ENCODE results near the gene UPK1B.

UPK1B gene

GRCh38 chr3:119191800-119192199, 18.4 kb downstream of the UPK1B start:
- no peak overlapping the region for H3K27ac Mint-ChIP-seq
- H3K4me1 Mint-ChIP-seq (ENCODE audit: low read depth): no peaks in the 10 kb centered on the region
- H3K4me3 Mint-ChIP-seq: no peak overlapping the region
- no peaks in the 10 kb centered on the region for H3K36me3 Mint-ChIP-seq (ENCODE audit: low read depth)
- H3K27me3 Mint-ChIP-seq (ENCODE audit: low read depth): peaks cover 5% of the 10 kb centered on the region
- H3K9me3 Mint-ChIP-seq: no peaks in the 10 kb centered on the region
- DNase-seq (ENCODE audit: low spot score): no peak

GRCh38 chr3:119194237-119195150, 21.1 kb downstream of the UPK1B start:
- H3K4me1 Mint-ChIP-seq (ENCODE audit: low read depth): no peaks in the 10 kb centered on the region
- no peak overlapping the region for H3K27ac Mint-ChIP-seq
- no peaks in the 10 kb centered on the region for H3K9me3 Mint-ChIP-seq
- H3K36me3 Mint-ChIP-seq (ENCODE audit: low read depth): no peaks in the 10 kb centered on the region
- H3K27me3 Mint-ChIP-seq (ENCODE audit: low read depth): peaks cover 5% of the 10 kb centered on the region
- DNase-seq (ENCODE audit: low spot score): no peak
- H3K4me3 Mint-ChIP-seq: no peak overlapping the region

GRCh38 chr3:119195151-119195476, 21.7 kb downstream of the UPK1B start:
- H3K4me1 Mint-ChIP-seq (ENCODE audit: low read depth): no peaks in the 10 kb centered on the region
- peaks cover 5% of the 10 kb centered on the region for H3K27me3 Mint-ChIP-seq (ENCODE audit: low read depth)
- H3K9me3 Mint-ChIP-seq: no peaks in the 10 kb centered on the region
- H3K27ac Mint-ChIP-seq: no peak overlapping the region
- no peak overlapping the region for H3K4me3 Mint-ChIP-seq
- no peaks in the 10 kb centered on the region for H3K36me3 Mint-ChIP-seq (ENCODE audit: low read depth)
- DNase-seq (ENCODE audit: low spot score): no peak

GRCh38 chr3:119195911-119196310, 22.5 kb downstream of the UPK1B start:
- DNase-seq (ENCODE audit: low spot score): no peak
- H3K9me3 Mint-ChIP-seq: no peaks in the 10 kb centered on the region
- H3K4me1 Mint-ChIP-seq (ENCODE audit: low read depth): no peaks in the 10 kb centered on the region
- no peak overlapping the region for H3K4me3 Mint-ChIP-seq
- no peaks in the 10 kb centered on the region for H3K36me3 Mint-ChIP-seq (ENCODE audit: low read depth)
- H3K27ac Mint-ChIP-seq: no peak overlapping the region
- H3K27me3 Mint-ChIP-seq (ENCODE audit: low read depth): peaks cover 5% of the 10 kb centered on the region

- H3K27ac Mint-ChIP-seq: no peak overlapping the region
- no peak for DNase-seq (ENCODE audit: low spot score)
- no peaks in the 10 kb centered on the region for H3K9me3 Mint-ChIP-seq
- peaks cover 11% of the 10 kb centered on the region for H3K36me3 Mint-ChIP-seq (ENCODE audit: low read depth)
- H3K4me1 Mint-ChIP-seq (ENCODE audit: low read depth): peaks cover 11% of the 10 kb centered on the region
- H3K4me3 Mint-ChIP-seq: no peak overlapping the region
- no peaks in the 10 kb centered on the region for H3K27me3 Mint-ChIP-seq (ENCODE audit: low read depth)
These were observed 31.8 kb downstream of the UPK1B start for GRCh38 chr3:119205209-119205608.

- Mint-ChIP-seq H3K4me3 (no peak overlapping the region), H3K27me3 (ENCODE audit: low read depth) (no peaks in the 10 kb centered on the region), H3K27ac (no peak overlapping the region), H3K36me3 (ENCODE audit: low read depth) (peaks cover 14% of the 10 kb centered on the region), H3K4me1 (ENCODE audit: low read depth) (peaks cover 11% of the 10 kb centered on the region), H3K9me3 (no peaks in the 10 kb centered on the region)
- no peak for DNase-seq (ENCODE audit: low spot score)
These were observed 32.3 kb downstream of the UPK1B start for GRCh38 chr3:119205685-119206084.

GRCh38 chr3:119206611-119207511, 33.5 kb downstream of the UPK1B start:
- Mint-ChIP-seq H3K9me3 (no peaks in the 10 kb centered on the region), H3K4me1 (ENCODE audit: low read depth) (peaks cover 11% of the 10 kb centered on the region), H3K27ac (no peak overlapping the region), H3K4me3 (peak overlapping the region; percentile 13), H3K36me3 (ENCODE audit: low read depth) (peaks cover 19% of the 10 kb centered on the region), H3K27me3 (ENCODE audit: low read depth) (no peaks in the 10 kb centered on the region)
- no peak for DNase-seq (ENCODE audit: low spot score)

GRCh38 chr3:119207512-119207875, 34.1 kb downstream of the UPK1B start:
- no peak for DNase-seq (ENCODE audit: low spot score)
- H3K9me3 Mint-ChIP-seq: no peaks in the 10 kb centered on the region
- no peak overlapping the region for H3K27ac Mint-ChIP-seq
- no peak overlapping the region for H3K4me3 Mint-ChIP-seq
- H3K27me3 Mint-ChIP-seq (ENCODE audit: low read depth): no peaks in the 10 kb centered on the region
- H3K36me3 Mint-ChIP-seq (ENCODE audit: low read depth): peaks cover 24% of the 10 kb centered on the region
- peaks cover 11% of the 10 kb centered on the region for H3K4me1 Mint-ChIP-seq (ENCODE audit: low read depth)

- no peak overlapping the region for H3K4me3 Mint-ChIP-seq
- peaks cover 46% of the 10 kb centered on the region for H3K36me3 Mint-ChIP-seq (ENCODE audit: low read depth)
- H3K27me3 Mint-ChIP-seq (ENCODE audit: low read depth): no peaks in the 10 kb centered on the region
- no peak overlapping the region for H3K27ac Mint-ChIP-seq
- H3K4me1 Mint-ChIP-seq (ENCODE audit: low read depth): peaks cover 11% of the 10 kb centered on the region
- no peak for DNase-seq (ENCODE audit: low spot score)
- no peaks in the 10 kb centered on the region for H3K9me3 Mint-ChIP-seq
These were observed 37.8 kb downstream of the UPK1B start for GRCh38 chr3:119211193-119211592.

GRCh38 chr3:119211803-119212202, 38.4 kb downstream of the UPK1B start:
- Mint-ChIP-seq H3K4me1 (ENCODE audit: low read depth) (peaks cover 11% of the 10 kb centered on the region), H3K27ac (no peak overlapping the region), H3K4me3 (no peak overlapping the region), H3K9me3 (no peaks in the 10 kb centered on the region), H3K27me3 (ENCODE audit: low read depth) (no peaks in the 10 kb centered on the region), H3K36me3 (ENCODE audit: low read depth) (peaks cover 48% of the 10 kb centered on the region)
- no peak for DNase-seq (ENCODE audit: low spot score)

- Mint-ChIP-seq H3K27ac (peak overlapping the region; percentile 82), H3K36me3 (ENCODE audit: low read depth) (peaks cover 57% of the 10 kb centered on the region), H3K27me3 (ENCODE audit: low read depth) (no peaks in the 10 kb centered on the region), H3K4me3 (peak overlapping the region; percentile 28), H3K4me1 (ENCODE audit: low read depth) (peaks cover 14% of the 10 kb centered on the region), H3K9me3 (no peaks in the 10 kb centered on the region)
- no peak for DNase-seq (ENCODE audit: low spot score)
These were observed 45.7 kb downstream of the UPK1B start for GRCh38 chr3:119219069-119219468.

- H3K9me3 Mint-ChIP-seq: no peaks in the 10 kb centered on the region
- H3K27ac Mint-ChIP-seq: no peak overlapping the region
- peaks cover 17% of the 10 kb centered on the region for H3K4me1 Mint-ChIP-seq (ENCODE audit: low read depth)
- no peak overlapping the region for H3K4me3 Mint-ChIP-seq
- no peak for DNase-seq (ENCODE audit: low spot score)
- H3K27me3 Mint-ChIP-seq (ENCODE audit: low read depth): no peaks in the 10 kb centered on the region
- H3K36me3 Mint-ChIP-seq (ENCODE audit: low read depth): peaks cover 56% of the 10 kb centered on the region
These were observed 46.8 kb downstream of the UPK1B start for GRCh38 chr3:119220198-119220597.

GRCh38 chr3:119220970-119221667, 47.7 kb downstream of the UPK1B start:
- Mint-ChIP-seq H3K27me3 (ENCODE audit: low read depth) (no peaks in the 10 kb centered on the region), H3K36me3 (ENCODE audit: low read depth) (peaks cover 48% of the 10 kb centered on the region), H3K27ac (no peak overlapping the region), H3K9me3 (no peaks in the 10 kb centered on the region), H3K4me3 (no peak overlapping the region), H3K4me1 (ENCODE audit: low read depth) (peaks cover 18% of the 10 kb centered on the region)
- DNase-seq (ENCODE audit: low spot score): no peak

All from T-helper 2 cell treated with Interferon-gamma antibody and Interleukin-4, amounts not matched to agents 5 μg/mL and 100 μg/mL, for 36 hours (primary cell).